ENCODE results near the gene EEFSEC. TPM values are rescaled to one million over a fixed set of nuclear protein-coding genes. Genes with fewer than 3 reads are reported as not detected.

Gene EEFSEC
- total RNA-seq, 4 donors from 2014 or later, result 11.5 to 18.7 (median 14.9) TPM

GRCh38 chr3:128420720-128421438 lies 267.6 kb downstream of the EEFSEC start:
- Histone ChIP-seq H3K27me3 (peaks cover 0 to 7% (median 0%) of the 10 kb centered on the region in 4 donors), H3K9me3 (no peaks in the 10 kb centered on the region), H3K36me3 (no peaks in the 10 kb centered on the region), H3K4me1 (peaks cover 0 to under 1% (median 0%) of the 10 kb centered on the region in 3 donors), H3K27ac (no peak overlapping the region), H3K4me3 (no peak overlapping the region)
- WGBS, 2 donors, result no CpG with 5 or more reads among the region's 12 CpGs
- intact Hi-C loops (cut with DNase I), result loop anchor here (10.0 kb wide), 1 partner anchor 184 kb away; no protein-coding TSS in a partner anchor
- no peak for DNase-seq
- no peak for TF ChIP-seq CTCF (IDR thresholded peaks at IDR 0.05)
- TF ChIP-seq POLR2A (IDR thresholded peaks at IDR 0.05), result no peak

- no CpG with 5 or more reads among the region's 11 CpGs for WGBS, 2 donors
- no peak for DNase-seq
- Histone ChIP-seq H3K9me3 (no peaks in the 10 kb centered on the region), H3K4me3 (no peak overlapping the region), H3K27ac (no peak overlapping the region), H3K4me1 (peaks cover under 1 to 6% (median 4%) of the 10 kb centered on the region in 3 donors), H3K27me3 (peaks cover 0 to 12% (median 0%) of the 10 kb centered on the region in 4 donors), H3K36me3 (no peaks in the 10 kb centered on the region)
- no peak for TF ChIP-seq POLR2A (IDR thresholded peaks at IDR 0.05)
- TF ChIP-seq CTCF (IDR thresholded peaks at IDR 0.05), result no peak
- intact Hi-C loops (cut with DNase I), result loop anchor here (10.0 kb wide), 1 partner anchor 183 kb away; no protein-coding TSS in a partner anchor
Measured at GRCh38 chr3:128421439-128421836, 268.2 kb downstream of the EEFSEC start.

GRCh38 chr3:128421966-128422365 lies 268.7 kb downstream of the EEFSEC start:
- Histone ChIP-seq H3K27ac (no peak overlapping the region), H3K9me3 (no peaks in the 10 kb centered on the region), H3K27me3 (peaks cover 0 to 18% (median 0%) of the 10 kb centered on the region in 4 donors), H3K36me3 (no peaks in the 10 kb centered on the region), H3K4me3 (no peak overlapping the region), H3K4me1 (peaks cover 4 to 10% (median 7%) of the 10 kb centered on the region in 3 donors)
- WGBS, 2 donors, result 40% methylated on average over 2 of the region's 7 CpGs; no CpG with 5 or more reads in 1 of the 2 donors
- DNase-seq, result no peak
- no peak for TF ChIP-seq POLR2A (IDR thresholded peaks at IDR 0.05)
- intact Hi-C loops (cut with DNase I), result loop anchor here (10.0 kb wide), 1 partner anchor 183 kb away; no protein-coding TSS in a partner anchor

- H3K27me3 ChIP-seq, result peaks cover 0 to 27% (median 0%) of the 10 kb centered on the region in 4 donors
- WGBS, 2 donors, result 89 to 96% methylated on average over 3 of the region's 3 CpGs
- H3K4me3 ChIP-seq, result no peak overlapping the region
- no peaks in the 10 kb centered on the region for H3K9me3 ChIP-seq
- TF ChIP-seq POLR2A (IDR thresholded peaks at IDR 0.05), result no peak
- TF ChIP-seq CTCF (IDR thresholded peaks at IDR 0.05), result no peak
- H3K36me3 ChIP-seq, result no peaks in the 10 kb centered on the region
- H3K4me1 ChIP-seq, result peaks cover 4 to 10% (median 7%) of the 10 kb centered on the region in 3 donors
- no peak for DNase-seq
- no peak overlapping the region for H3K27ac ChIP-seq
- intact Hi-C loops (cut with DNase I), result loop anchor here (10.0 kb wide), 1 partner anchor 182 kb away; no protein-coding TSS in a partner anchor
Measured at GRCh38 chr3:128422762-128423524, 269.7 kb downstream of the EEFSEC start.

- peaks cover 4 to 10% (median 7%) of the 10 kb centered on the region in 3 donors for H3K4me1 ChIP-seq
- DNase-seq, result no peak
- 86 to 97% methylated on average over 5 to 6 of the region's 7 CpGs for WGBS, 2 donors
- intact Hi-C loops (cut with DNase I), result loop anchor here (10.0 kb wide), 1 partner anchor 181 kb away; no protein-coding TSS in a partner anchor
- H3K27me3 ChIP-seq, result peaks cover 0 to 34% (median 0%) of the 10 kb centered on the region in 4 donors
- no peak overlapping the region for H3K27ac ChIP-seq
- H3K4me3 ChIP-seq, result no peak overlapping the region
- TF ChIP-seq POLR2A (IDR thresholded peaks at IDR 0.05) (no peak), CTCF (IDR thresholded peaks at IDR 0.05) (no peak)
- H3K36me3 ChIP-seq, result no peaks in the 10 kb centered on the region
- no peaks in the 10 kb centered on the region for H3K9me3 ChIP-seq
Measured at GRCh38 chr3:128423525-128424147, 270.4 kb downstream of the EEFSEC start.

Data from esophagus squamous epithelium (tissue), 5 donors.